ENCODE data around the gene KCNIP4. TPM values are rescaled to one million over a fixed set of nuclear protein-coding genes. Genes with fewer than 3 reads are reported as not detected.

KCNIP4 gene
- total and polyA plus RNA-seq, 2 of the 8 experiments (the other 6 are each of a cell fraction or from before 2014, with no cell fraction given), result 0.06 TPM; not detected in 1

- no peak overlapping the region for H3K14ac ChIP-seq (ENCODE audit: insufficient read length)
- ChIA-PET CTCF (ENCODE audit: partially characterized antibody) (interaction anchor here (0.6 kb wide), 1 partner anchor 390 kb away, joined by 3 read pairs; no protein-coding TSS in a partner anchor), POLR2A (ENCODE audit: partially characterized antibody) (no interaction called here)
- H3K9me3 ChIP-seq (ENCODE audit: insufficient read depth in 2 of 2, low read depth in 1 of 2, low read length in 1 of 2), result no peaks in the 10 kb centered on the region
- no peak overlapping the region for H2AK5ac ChIP-seq (ENCODE audit: low read depth, low read length)
- H3K18ac ChIP-seq (ENCODE audit: extremely low read depth, low read length), result no peak overlapping the region
- H2BK12ac ChIP-seq (ENCODE audit: low read depth, low read length), result no peak overlapping the region
- no peaks in the 10 kb centered on the region for H4K20me1 ChIP-seq (replicated peaks in 1 of 2; ENCODE audit: control insufficient read depth in 1 of 2, insufficient read depth in 2 of 2, low read length in 2 of 2)
- H2BK5ac ChIP-seq (ENCODE audit: low read depth, low read length), result no peak overlapping the region
- DNase-seq (ENCODE audit: low read depth in 1 of 2, low spot score in 2 of 2) (no peak), FAIRE-seq (no peak)
- no peak overlapping the region for H4K91ac ChIP-seq (replicated peaks; ENCODE audit: insufficient read length, low read length)
- H3K27ac ChIP-seq (ENCODE audit: low read depth, low read length), result no peak overlapping the region
- H3K4me2 ChIP-seq (ENCODE audit: insufficient read depth in 1 of 2, low read depth in 2 of 2, low read length in 2 of 2), result no peak overlapping the region
- H3K36me3 ChIP-seq (ENCODE audit: control insufficient read depth in 2 of 4, insufficient read depth in 4 of 4, low read length in 3 of 4), result no peaks in the 10 kb centered on the region
- no peak overlapping the region for H3K23ac ChIP-seq (ENCODE audit: insufficient read length)
- no peak overlapping the region for H2BK15ac ChIP-seq (ENCODE audit: low read length)
- H3K27me3 ChIP-seq (replicated peaks in 1 of 4; ENCODE audit: control insufficient read depth in 3 of 4, extremely low read depth in 1 of 4, insufficient read depth in 3 of 4, low read length in 3 of 4), result no peaks in the 10 kb centered on the region
- no peak overlapping the region for H4K8ac ChIP-seq (ENCODE audit: extremely low read depth, insufficient read depth, low read length)
- H3K4me1 ChIP-seq (replicated peaks in 1 of 4; ENCODE audit: control insufficient read depth in 3 of 4, insufficient read depth in 4 of 4, low read length in 3 of 4), result no peaks in the 10 kb centered on the region; a peak in 1 of 7 replicates
- 87% methylated on average over 2 of the region's 2 CpGs; no CpG with 5 or more reads in 1 of the 2 experiments for WGBS, 2 experiments (ENCODE audit: extremely low coverage in 1 of 2, insufficient coverage in 1 of 2, insufficient read length in 1 of 2, insufficient replicate concordance in 2 of 2, low coverage in 1 of 2, low lambda C conversion rate in 2 of 2, missing lambda C conversion rate in 1 of 2)
- no peak overlapping the region for H3K56ac ChIP-seq (replicated peaks; ENCODE audit: insufficient read length, low read depth, low read length)
- H3K79me2 ChIP-seq (ENCODE audit: control insufficient read depth in 1 of 2, insufficient read depth in 2 of 2, low read length in 2 of 2), result no peaks in the 10 kb centered on the region
- H2AFZ ChIP-seq (ENCODE audit: low read length), result no peak overlapping the region
- H2BK120ac ChIP-seq (replicated peaks; ENCODE audit: low read depth, low read length), result no peak overlapping the region
- no peaks in the 10 kb centered on the region for H3K79me1 ChIP-seq (ENCODE audit: low read depth, low read length)
- no peaks in the 10 kb centered on the region for H3K23me2 ChIP-seq (ENCODE audit: low read depth, low read length)
- H2BK20ac ChIP-seq (ENCODE audit: low read length), result no peak overlapping the region
- no peak overlapping the region for H3K4me3 ChIP-seq (ENCODE audit: extremely low read depth in 1 of 4, insufficient read depth in 2 of 4, low read depth in 3 of 4, low read length in 4 of 4)
- H3K9ac ChIP-seq (replicated peaks in 1 of 4; ENCODE audit: extremely low read depth in 1 of 4, low read depth in 3 of 4, low read length in 3 of 4), result no peak overlapping the region
- no peak overlapping the region for H4K5ac ChIP-seq (ENCODE audit: insufficient read length, low read depth, low read length)
- no peak overlapping the region for H3K4ac ChIP-seq (replicated peaks; ENCODE audit: insufficient read length, low read depth, low read length)
- TF ChIP-seq MAFK (IDR thresholded peaks at IDR 0.05; ENCODE audit: low read depth, low read length) (no peak), PHF8 (conservative IDR thresholded peaks at IDR 0.05; ENCODE audit: low read depth, low read length) (no peak), CREB1 (IDR thresholded peaks at IDR 0.05) (no peak), E2F6 (IDR thresholded peaks at IDR 0.05) (no peak), ASH2L (IDR thresholded peaks at IDR 0.05; ENCODE audit: low read length) (no peak), BRCA1 (IDR thresholded peaks at IDR 0.05; ENCODE audit: low read depth, low read length) (no peak), TCF12 (IDR thresholded peaks at IDR 0.05; ENCODE audit: low read depth, low read length) (no peak), GABPA (IDR thresholded peaks at IDR 0.05; ENCODE audit: borderline replicate concordance, insufficient read depth, low read length) (no peak), POLR2AphosphoS5 (IDR thresholded peaks at IDR 0.05; ENCODE audit: low read depth, low read length) (no peak), KDM1A (IDR thresholded peaks at IDR 0.05; ENCODE audit: borderline replicate concordance, low read length) (no peak), CTBP2 (IDR thresholded peaks at IDR 0.05; ENCODE audit: borderline replicate concordance, insufficient read depth, insufficient read length, low read length) (no peak), KDM5A (IDR thresholded peaks at IDR 0.05; ENCODE audit: low read length) (no peak), EGR1 (IDR thresholded peaks at IDR 0.05; ENCODE audit: borderline replicate concordance, low read depth, low read length) (no peak)
These were observed 573.8 kb downstream of the KCNIP4 start for GRCh38 chr4:21374641-21375368.

Measured in H1 (cell line).